Stimulated activated CD8-positive, alpha-beta memory T cell treated with anti-CD3 and anti-CD28 coated beads, Interleukin-12 subunit alpha, Interleukin-12 subunit beta, amount 100 ng/mL, for 4 hours (primary cell): ENCODE data around the gene FRAS1.

Experiments used
- DNase-seq: peaks from one replicate; pipeline ENCODE4 v3.0.0-alpha.2; 2020; ENCODE audit warnings: low read depth

Gene FRAS1

GRCh38 chr4:78372355-78372988 is 315.3 kb downstream of the FRAS1 start:
- no peak for DNase-seq

- no peak for DNase-seq
Measured at GRCh38 chr4:78377555-78377954, 320.4 kb downstream of the FRAS1 start.

- DNase-seq, result no peak
Measured at GRCh38 chr4:78379040-78379439, 321.9 kb downstream of the FRAS1 start.

- no peak for DNase-seq
Measured at GRCh38 chr4:78379991-78380729, 323.0 kb downstream of the FRAS1 start.

- DNase-seq, result no peak
Measured at GRCh38 chr4:78386679-78387078, 329.6 kb downstream of the FRAS1 start.

GRCh38 chr4:78395642-78396041 is 338.5 kb downstream of the FRAS1 start:
- no peak for DNase-seq

- no peak for DNase-seq
Measured at GRCh38 chr4:78396613-78397291, 339.6 kb downstream of the FRAS1 start.

- DNase-seq, result no peak
Measured at GRCh38 chr4:78397292-78397630, 340.1 kb downstream of the FRAS1 start.

GRCh38 chr4:78409612-78410202 is 352.6 kb downstream of the FRAS1 start:
- DNase-seq, result no peak

- DNase-seq, result no peak
Measured at GRCh38 chr4:78410225-78410624, 353.1 kb downstream of the FRAS1 start.

- DNase-seq, result no peak
Measured at GRCh38 chr4:78410676-78411075, 353.6 kb downstream of the FRAS1 start.

GRCh38 chr4:78414116-78414515 is 357.0 kb downstream of the FRAS1 start:
- no peak for DNase-seq

GRCh38 chr4:78417603-78418002 is 360.5 kb downstream of the FRAS1 start:
- DNase-seq, result no peak

GRCh38 chr4:78418406-78418805 is 361.3 kb downstream of the FRAS1 start:
- no peak for DNase-seq

GRCh38 chr4:78423790-78424189 is 366.7 kb downstream of the FRAS1 start:
- no peak for DNase-seq

- DNase-seq, result no peak
Measured at GRCh38 chr4:78424461-78424860, 367.3 kb downstream of the FRAS1 start.

GRCh38 chr4:78426972-78427371 is 369.8 kb downstream of the FRAS1 start:
- DNase-seq, result no peak

- no peak for DNase-seq
Measured at GRCh38 chr4:78428996-78429395, 371.9 kb downstream of the FRAS1 start.

GRCh38 chr4:78432896-78433295 is 375.8 kb downstream of the FRAS1 start:
- no peak for DNase-seq

GRCh38 chr4:78437608-78438088 is 380.5 kb downstream of the FRAS1 start:
- no peak for DNase-seq

GRCh38 chr4:78439328-78439727 is 382.2 kb downstream of the FRAS1 start:
- no peak for DNase-seq

GRCh38 chr4:78441756-78442155 is 384.6 kb downstream of the FRAS1 start:
- no peak for DNase-seq

- no peak for DNase-seq
Measured at GRCh38 chr4:78446619-78447018, 389.5 kb downstream of the FRAS1 start.
